HepG2 (cell line): Measurements from ENCODE around the gene RMRP. TPM values are rescaled to one million over a fixed set of nuclear protein-coding genes. Genes with fewer than 3 reads are reported as not detected.

Experiments used
- ATAC-seq: fragments of 200-7000 bp; cut with Tn5 transposase; 3 replicates; pipeline ENCODE4 v1.9.1; 2020; ENCODE audit warnings: mild to moderate bottlenecking, moderate library complexity
- BruUV-seq: library from RNA; stranded (reverse); fragments of 400-500 nt; replicated peaks from 2 replicates; lab custom pipeline; 2021; lab: Mats Ljungman, UMichigan
- CTCF ChIA-PET: fragments of 300-600 bp; formaldehyde crosslinking; extraction: SDS; loops from one replicate; lab custom pipeline; 2021; ENCODE audit warnings: low total read pairs, inconsistent platforms, low intra/inter-chr PET ratio; lab: Yijun Ruan, JAX
- POLR2A ChIA-PET: fragments of 350-600 bp; sonication (Branson Sonifier 250); formaldehyde crosslinking; loops from one replicate; lab custom pipeline; 2020; ENCODE audit warnings: antibody characterized with exemption, inconsistent platforms; lab: Yijun Ruan, JAX
- DNase-seq: peaks from one replicate; pipeline ENCODE4 v3.0.0-alpha.2; 2015; ENCODE audit warnings: low spot score
- FAIRE-seq: peaks from 3 replicates; lab custom pipeline; 2011; peaks lifted over from hg19 to GRCh38; lab: Jason Lieb, UNC
- H2AFZ ChIP-seq: one replicate; pipeline ENCODE4 v1.6.1; 2011; ENCODE audit warnings: low read length, inconsistent platforms
- H3K27ac ChIP-seq: fragments of 300-600 bp; 3 replicates; pipeline ENCODE4 v1.8.0; 2011; ENCODE audit warnings: mixed run types, mild to moderate bottlenecking, mixed read lengths, low read length, inconsistent platforms; ENCODE audit not compliant: insufficient read depth; ENCODE audit errors: extremely low read length
- H3K27me3 ChIP-seq, 2 experiments: fragments of 200-600 bp in 1 of 2; 2 replicates in 1 of 2; 3 replicates in 1 of 2; pipeline versions ENCODE4 v1.6.0 to v1.8.0; 2011; ENCODE audit warnings: low read length in 2 of 2, mild to moderate bottlenecking in 2 of 2, moderate library complexity in 2 of 2, inconsistent platforms in 1 of 2; ENCODE audit not compliant: insufficient read depth in 2 of 2, control insufficient read depth in 1 of 2
- H3K36me3 ChIP-seq, 2 experiments: fragments of 200-600 bp in 1 of 2; replicated peaks in 1 of 2; 2 replicates in 1 of 2; 3 replicates in 1 of 2; pipeline versions ENCODE4 v1.5.1 to v1.8.0; 2011; ENCODE audit warnings: low read length in 2 of 2, inconsistent platforms in 1 of 2; ENCODE audit not compliant: insufficient read depth in 2 of 2, control insufficient read depth in 1 of 2
- H3K4me1 ChIP-seq: 2 replicates; pipeline ENCODE4 v1.5.1; 2012; ENCODE audit warnings: low read length, inconsistent platforms; ENCODE audit not compliant: insufficient read depth
- H3K4me2 ChIP-seq: 2 replicates; pipeline ENCODE4 v1.6.0; 2011; ENCODE audit warnings: low read depth, low read length, inconsistent platforms
- H3K4me3 ChIP-seq, 3 experiments: fragments of 200-600 bp in 1 of 3; sonication (generic), shearing (Covaris generic) in 1 of 3; replicated peaks in 1 of 3; 2 replicates each; pipeline ENCODE4 v1.5.1; 2011 to 2016; ENCODE audit warnings: low read length in 3 of 3, inconsistent platforms in 2 of 3, low read depth in 2 of 3, mild to moderate bottlenecking in 2 of 3, control low read depth in 1 of 3, mixed read lengths in 1 of 3; ENCODE audit not compliant: insufficient read depth in 1 of 3
- H3K79me2 ChIP-seq: one replicate; pipeline ENCODE4 v1.6.1; 2011; ENCODE audit warnings: low read length, inconsistent platforms; ENCODE audit not compliant: insufficient read depth
- H3K9ac ChIP-seq: 2 replicates; pipeline ENCODE4 v1.6.0; 2011; ENCODE audit warnings: mild to moderate bottlenecking, low read depth, low read length, inconsistent platforms; ENCODE audit not compliant: insufficient read depth
- H3K9me3 ChIP-seq: 2 replicates; pipeline ENCODE4 v1.5.1; 2012; ENCODE audit warnings: mild to moderate bottlenecking, low read length
- H4K20me1 ChIP-seq: 2 replicates; pipeline ENCODE4 v1.6.0; 2011; ENCODE audit warnings: inconsistent platforms, mild to moderate bottlenecking, low read length, moderate library complexity; ENCODE audit not compliant: insufficient read depth
- HOXA3 ChIP-seq: sonication (generic); formaldehyde crosslinking; IDR thresholded peaks from 2 replicates; pipeline ENCODE4 v1.5.0; 2020; ENCODE audit warnings: missing genetic modification reagents
- MTA1 ChIP-seq: sonication (generic); formaldehyde crosslinking; IDR thresholded peaks from 2 replicates; pipeline ENCODE4 v1.4.0; 2020; ENCODE audit warnings: missing genetic modification reagents, mild to moderate bottlenecking, borderline replicate concordance
- NR0B2 ChIP-seq: sonication (generic); formaldehyde crosslinking; IDR thresholded peaks from 2 replicates; pipeline ENCODE4 v1.4.0; 2020; ENCODE audit warnings: mild to moderate bottlenecking, missing genetic modification reagents
- SAFB2 ChIP-seq: sonication (generic); formaldehyde crosslinking; IDR thresholded peaks from 2 replicates; pipeline ENCODE4 v1.5.1; 2020; ENCODE audit warnings: missing genetic modification reagents, low read depth, mild to moderate bottlenecking, borderline replicate concordance
- SP2 ChIP-seq: sonication (generic); formaldehyde crosslinking; IDR thresholded peaks from 2 replicates; pipeline ENCODE4 v1.5.1; 2020; ENCODE audit warnings: mild to moderate bottlenecking, missing genetic modification reagents
- ZBTB38 ChIP-seq: sonication (generic); formaldehyde crosslinking; IDR thresholded peaks from 2 replicates; pipeline ENCODE4 v1.5.1; 2020; ENCODE audit warnings: mild to moderate bottlenecking, missing genetic modification reagents
- WGBS: methylation state at CpG from one replicate; pipeline ENCODE4 v1.1.6; 2017; ENCODE audit warnings: low lambda C conversion rate; 5-methylcytosine and 5-hydroxymethylcytosine counted together
- in situ Hi-C: cut with HindIII; loops from 2 replicates; pipeline ENCODE4 v1.10.0; 2017; ENCODE audit warnings: low pct_unique_long_range_greater_than_20kb; ENCODE audit not compliant: extremely low pct_ligation_motif_present
- intact Hi-C: fragments of 100-400 bp; cut with micrococcal nuclease; formaldehyde crosslinking; loops from one replicate; pipeline ENCODE4 v1.10.0; 2022; ENCODE audit not compliant: unreplicated experiment
- polyA plus RNA-seq, 8 experiments: library from polyadenylated mRNA; depleted of rRNA in 3 of 8; stranded (reverse) in 7 of 8; unstranded in 1 of 8; fragments of >200 nt; fragmentation: Illumina TruSeq in 4 of 8; extraction: Trizol in 4 of 8; gene quantifications; 2 replicates each; pipeline versions ENCODE4 v1.2.1 to v1.2.3, GENCODE V29; 2011 to 2016; ENCODE audit warnings: low read depth in 4 of 8, missing spikeins in 1 of 8, mixed read lengths in 1 of 8; ENCODE audit not compliant: insufficient read depth in 1 of 8
- total RNA-seq, 5 experiments: library from RNA; depleted of rRNA; stranded (reverse); fragments of >200 nt; fragmentation: Illumina TruSeq; extraction: Trizol; gene quantifications; 2 replicates each; pipeline ENCODE4 v1.2.3, GENCODE V29; 2016; ENCODE audit warnings: low read depth in 1 of 5
- TF ChIP-seq, protein P1 (sequence below): sonication (generic); formaldehyde crosslinking; IDR thresholded peaks from 2 replicates; pipeline ENCODE4 v1.4.0; 2020; ENCODE audit warnings: missing genetic modification reagents, mild to moderate bottlenecking, borderline replicate concordance

The RMRP gene
- total and polyA plus RNA-seq, 2 of the 13 experiments (the other 11 are each of a cell fraction or from before 2014, with no cell fraction given): 51.4 to 4,025 TPM

- 93% methylated on average over 43 of the region's 61 CpGs for WGBS
- Histone ChIP-seq H3K9me3 (no peaks in the 10 kb centered on the region), H3K27ac (no peak within 1 kb of the TSS), H3K27me3 (no peaks in the 10 kb centered on the region), H4K20me1 (no peaks in the 10 kb centered on the region), H3K36me3 (no peaks in the 10 kb centered on the region), H3K4me1 (peaks cover 64% of the 10 kb centered on the region), H3K9ac (peak within 1 kb of the TSS; percentile 68), H3K79me2 (no peaks in the 10 kb centered on the region), H3K4me2 (peak within 1 kb of the TSS; percentile 90), H2AFZ (no peak within 1 kb of the TSS), H3K4me3 (peak within 1 kb of the TSS; percentile 75 to 84 (median 81); a peak in 5 of 6 replicates)
- in situ Hi-C loops: no loop called here
- BruUV-seq: no TSS peak
- ChIA-PET POLR2A (interaction anchor here (0.9 to 6.1 kb wide), 11 partner anchors 15 to 139 kb away, joined by 3 to 68 read pairs (median 9); partner anchors contain the start of genes ARHGEF39, CA9, CCDC107 and CREB3), CTCF (no interaction called here)
- ATAC-seq (peak; percentile 2; the same call in 1 of the 3 replicates), FAIRE-seq (no peak), DNase-seq (no peak)
- intact Hi-C loops: loop anchor here (10.0 kb wide), 1 partner anchor 45 kb away; no protein-coding TSS in a partner anchor
- 0 out of 2 replicates have a peak, but pooled peaks have one; percentile 7 for TF ChIP-seq MTA1
- peak; percentile 61 for TF ChIP-seq ZBTB38
- TF ChIP-seq HOXA3 (CRISPR knock-in tag): 0 out of 2 replicates have a peak, but pooled peaks have one; percentile 14
- TF ChIP-seq SP2 (CRISPR knock-in tag): 0 out of 2 replicates have a peak, but pooled peaks have one; percentile 16
- no peak for TF ChIP-seq NR0B2 (CRISPR knock-in tag)
- TF ChIP-seq SAFB2 (CRISPR knock-in tag): no peak
- TF ChIP-seq, protein P1, sequence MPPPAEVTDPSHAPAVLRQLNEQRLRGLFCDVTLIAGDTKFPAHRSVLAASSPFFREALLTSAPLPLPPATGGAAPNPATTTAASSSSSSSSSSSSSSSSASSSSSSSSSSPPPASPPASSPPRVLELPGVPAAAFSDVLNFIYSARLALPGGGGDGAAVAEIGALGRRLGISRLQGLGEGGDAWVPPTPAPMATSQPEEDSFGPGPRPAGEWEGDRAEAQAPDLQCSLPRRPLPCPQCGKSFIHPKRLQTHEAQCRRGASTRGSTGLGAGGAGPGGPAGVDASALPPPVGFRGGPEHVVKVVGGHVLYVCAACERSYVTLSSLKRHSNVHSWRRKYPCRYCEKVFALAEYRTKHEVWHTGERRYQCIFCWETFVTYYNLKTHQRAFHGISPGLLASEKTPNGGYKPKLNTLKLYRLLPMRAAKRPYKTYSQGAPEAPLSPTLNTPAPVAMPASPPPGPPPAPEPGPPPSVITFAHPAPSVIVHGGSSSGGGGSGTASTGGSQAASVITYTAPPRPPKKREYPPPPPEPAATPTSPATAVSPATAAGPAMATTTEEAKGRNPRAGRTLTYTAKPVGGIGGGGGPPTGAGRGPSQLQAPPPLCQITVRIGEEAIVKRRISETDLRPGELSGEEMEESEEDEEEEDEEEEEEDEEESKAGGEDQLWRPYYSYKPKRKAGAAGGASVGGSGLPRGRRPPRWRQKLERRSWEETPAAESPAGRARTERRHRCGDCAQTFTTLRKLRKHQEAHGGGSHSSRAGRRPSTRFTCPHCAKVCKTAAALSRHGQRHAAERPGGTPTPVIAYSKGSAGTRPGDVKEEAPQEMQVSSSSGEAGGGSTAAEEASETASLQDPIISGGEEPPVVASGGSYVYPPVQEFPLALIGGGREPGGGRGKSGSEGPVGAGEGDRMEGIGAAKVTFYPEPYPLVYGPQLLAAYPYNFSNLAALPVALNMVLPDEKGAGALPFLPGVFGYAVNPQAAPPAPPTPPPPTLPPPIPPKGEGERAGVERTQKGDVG (CRISPR knock-in tag): peak; percentile 23; the same call in 1 of the 2 replicates
Measured at GRCh38 chr9:35689542-35690293, 31.9 kb upstream of the RMRP start, which contains the start of gene TPM2. TSS of gene TPM2 (minus strand) at chr9:35689925. CDS start at chr9:35689817, 108 bp downstream.
